Ovary (tissue), 3 donors: ENCODE data around the gene CTNNA1.

ENCODE experiments used
- EP300 ChIP-seq: sonication (generic); formaldehyde crosslinking; IDR thresholded peaks from one replicate; pipeline ENCODE4 v1.6.1; 2017; ENCODE audit warnings: antibody characterized with exemption
- POLR2A ChIP-seq: fragments of 450-650 bp; IDR thresholded peaks from one replicate; pipeline ENCODE4 v1.6.1; 2017; ENCODE audit warnings: antibody characterized with exemption, mild to moderate bottlenecking, moderate library complexity
- TF ChIP-seq, protein P1 (sequence below), 3 donors: fragments of 450-650 bp in 2 of 3; fragments of 200-600 bp in 1 of 3; IDR thresholded peaks; one replicate each; pipeline versions ENCODE4 v1.5.1 to v1.8.0; 2016 to 2022; ENCODE audit warnings: antibody characterized with exemption in 3 of 3, mild to moderate bottlenecking in 1 of 3
- donor health status: DM: no; HTN: no; CAD: no.

DNA sequence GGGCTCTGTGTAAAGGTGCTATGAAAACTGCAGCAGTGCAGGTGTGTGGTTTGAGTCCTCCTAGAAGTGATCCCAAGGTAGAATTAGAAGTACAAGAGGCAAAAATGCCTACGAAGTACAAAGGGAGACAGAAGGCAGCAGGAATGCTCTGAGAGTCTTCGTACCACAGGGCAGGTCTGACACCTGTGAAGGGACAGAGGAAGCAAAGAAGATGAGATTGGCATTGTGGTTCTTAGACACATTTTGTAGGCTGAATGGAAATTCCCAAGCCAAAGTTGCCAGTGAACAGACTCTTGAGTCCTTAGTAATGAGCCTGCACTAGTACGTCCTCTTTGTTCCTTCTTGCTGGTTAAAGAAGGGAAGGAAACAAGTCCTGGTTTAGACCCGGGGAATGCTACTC lies 123.6 kb downstream of the CTNNA1 start:
- TF ChIP-seq, protein P1, sequence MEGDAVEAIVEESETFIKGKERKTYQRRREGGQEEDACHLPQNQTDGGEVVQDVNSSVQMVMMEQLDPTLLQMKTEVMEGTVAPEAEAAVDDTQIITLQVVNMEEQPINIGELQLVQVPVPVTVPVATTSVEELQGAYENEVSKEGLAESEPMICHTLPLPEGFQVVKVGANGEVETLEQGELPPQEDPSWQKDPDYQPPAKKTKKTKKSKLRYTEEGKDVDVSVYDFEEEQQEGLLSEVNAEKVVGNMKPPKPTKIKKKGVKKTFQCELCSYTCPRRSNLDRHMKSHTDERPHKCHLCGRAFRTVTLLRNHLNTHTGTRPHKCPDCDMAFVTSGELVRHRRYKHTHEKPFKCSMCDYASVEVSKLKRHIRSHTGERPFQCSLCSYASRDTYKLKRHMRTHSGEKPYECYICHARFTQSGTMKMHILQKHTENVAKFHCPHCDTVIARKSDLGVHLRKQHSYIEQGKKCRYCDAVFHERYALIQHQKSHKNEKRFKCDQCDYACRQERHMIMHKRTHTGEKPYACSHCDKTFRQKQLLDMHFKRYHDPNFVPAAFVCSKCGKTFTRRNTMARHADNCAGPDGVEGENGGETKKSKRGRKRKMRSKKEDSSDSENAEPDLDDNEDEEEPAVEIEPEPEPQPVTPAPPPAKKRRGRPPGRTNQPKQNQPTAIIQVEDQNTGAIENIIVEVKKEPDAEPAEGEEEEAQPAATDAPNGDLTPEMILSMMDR (IDR thresholded peaks at IDR 0.05): no peak
- TF ChIP-seq POLR2A (no peak), EP300 (no peak)
